Duodenal mucosa (tissue), 2 donors: ENCODE results near the gene ZNF219.

Experiments used
- H3K27ac ChIP-seq: one replicate; pipeline ENCODE4 v1.7.0; 2013; ENCODE audit warnings: low read depth, low read length
- H3K27me3 ChIP-seq, 2 donors: one replicate each; pipeline ENCODE4 v1.7.0; 2013; ENCODE audit warnings: low read length in 2 of 2, control low read depth in 1 of 2; ENCODE audit not compliant: insufficient read depth in 2 of 2, control insufficient read depth in 1 of 2
- H3K36me3 ChIP-seq, 2 donors: one replicate each; pipeline ENCODE4 v1.7.0; 2013; ENCODE audit warnings: low read length in 2 of 2, control low read depth in 1 of 2; ENCODE audit not compliant: insufficient read depth in 2 of 2, control insufficient read depth in 1 of 2
- H3K4me1 ChIP-seq, 2 donors: one replicate each; pipeline ENCODE4 v1.7.0; 2013; ENCODE audit warnings: low read length in 2 of 2, control low read depth in 1 of 2; ENCODE audit not compliant: insufficient read depth in 2 of 2, control insufficient read depth in 1 of 2
- H3K4me3 ChIP-seq, 2 donors: one replicate each; pipeline ENCODE4 v1.7.0; 2013; ENCODE audit warnings: low read length in 2 of 2, low read depth in 1 of 2
- H3K9ac ChIP-seq, 2 donors: one replicate each; pipeline ENCODE4 v1.7.0; 2013; ENCODE audit warnings: low read length in 2 of 2, low read depth in 1 of 2
- H3K9me3 ChIP-seq, 2 donors: one replicate each; pipeline ENCODE4 v1.7.0; 2013; ENCODE audit warnings: low read length in 2 of 2, control low read depth in 1 of 2; ENCODE audit not compliant: control insufficient read depth in 1 of 2

Gene ZNF219

DNA sequence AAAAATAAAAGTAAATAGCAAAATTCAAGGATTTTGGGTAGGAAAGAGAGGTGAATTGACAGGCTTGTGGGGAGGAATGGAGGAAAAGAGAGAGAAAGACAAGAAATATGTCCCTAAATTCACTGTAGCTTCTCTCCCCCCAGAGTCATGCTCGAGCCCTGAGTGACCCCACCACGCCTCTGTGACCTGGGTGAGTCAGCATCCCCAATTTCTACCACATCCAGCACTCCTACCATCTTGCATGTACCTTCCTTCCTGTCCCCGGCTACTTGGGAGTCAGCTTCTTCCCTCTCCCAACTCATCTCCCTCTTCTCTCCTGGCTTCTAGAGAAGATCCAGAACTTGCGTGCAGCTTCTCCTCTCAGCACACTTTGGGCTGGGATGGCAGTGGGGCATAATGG is 9.8 kb downstream of the ZNF219 start:
- no peak overlapping the region for H3K9ac ChIP-seq
- peaks cover 6 to 49% of the 10 kb centered on the region in 2 donors for H3K36me3 ChIP-seq

DNA sequence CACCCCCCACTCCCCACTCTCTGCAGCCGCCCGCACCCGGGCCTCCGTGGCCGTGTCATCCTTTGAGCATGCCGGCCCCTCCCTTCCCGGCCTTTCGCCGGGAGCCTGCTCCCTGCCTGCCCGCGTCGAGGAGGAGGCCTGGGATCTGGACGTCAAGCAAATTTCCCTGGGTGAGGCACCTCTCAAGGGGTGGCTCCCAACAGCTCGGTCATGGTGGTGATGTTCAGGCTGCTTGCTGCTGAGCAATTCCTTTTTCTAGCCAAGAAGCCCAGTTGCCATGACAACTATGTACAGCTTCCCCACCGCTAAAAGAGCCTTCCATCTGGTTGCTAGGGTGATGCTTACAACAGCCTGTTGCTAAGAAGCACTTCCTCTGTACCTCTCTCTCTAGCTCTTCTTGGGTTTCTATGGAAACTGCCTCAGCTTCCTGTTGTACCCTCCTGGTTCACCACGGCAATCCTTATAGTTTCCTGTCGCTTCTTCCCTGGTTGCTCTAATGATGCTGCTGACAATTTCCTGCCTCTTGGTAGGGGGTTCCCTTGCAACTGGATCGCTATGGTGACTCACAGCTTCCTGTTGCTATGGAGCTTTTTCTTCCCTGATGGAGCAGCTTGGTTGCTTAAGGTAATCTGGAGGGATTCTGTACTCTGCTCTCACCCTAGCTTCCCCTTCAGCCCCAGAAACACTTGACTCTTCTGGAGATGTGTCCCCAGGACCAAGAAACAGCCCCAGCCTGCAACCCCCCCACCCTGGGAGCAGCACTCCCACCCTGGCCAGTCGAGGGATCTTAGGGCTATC is 11.0 kb downstream of the ZNF219 start:
- Histone ChIP-seq H3K4me1 (peaks cover 13 to 16% of the 10 kb centered on the region in 2 donors), H3K36me3 (peaks cover 11 to 54% of the 10 kb centered on the region in 2 donors), H3K9me3 (no peaks in the 10 kb centered on the region), H3K9ac (no peak overlapping the region), H3K27me3 (no peaks in the 10 kb centered on the region), H3K4me3 (no peak overlapping the region), H3K27ac (no peak overlapping the region)

More for the DNA sequence above, 9.8 kb downstream of the ZNF219 start:
- Histone ChIP-seq H3K27ac (no peak overlapping the region), H3K4me3 (no peak overlapping the region), H3K9me3 (no peaks in the 10 kb centered on the region), H3K4me1 (peaks cover 16 to 19% of the 10 kb centered on the region in 2 donors), H3K27me3 (no peaks in the 10 kb centered on the region)

DNA sequence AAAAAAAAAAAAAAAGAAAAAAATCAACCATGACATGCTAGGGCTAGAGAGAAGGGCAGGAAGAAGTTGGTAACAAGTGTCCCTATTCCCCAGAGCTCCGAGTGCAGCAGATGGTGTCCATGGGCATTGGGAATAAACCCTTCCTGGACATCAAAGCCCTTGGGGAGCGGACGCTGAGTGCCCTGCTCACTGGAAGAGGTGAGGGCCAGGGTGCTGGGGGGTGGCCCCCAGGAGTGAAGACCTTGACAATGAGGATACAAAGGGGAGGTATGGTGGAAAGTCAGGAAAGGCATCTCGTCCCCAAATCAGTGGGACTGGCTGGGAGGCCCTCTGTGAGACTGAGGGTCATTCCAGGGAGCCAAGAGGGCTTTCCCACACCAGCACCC is 11.6 kb downstream of the ZNF219 start:
- Histone ChIP-seq H3K27me3 (no peaks in the 10 kb centered on the region), H3K4me1 (peaks cover 10 to 16% of the 10 kb centered on the region in 2 donors), H3K4me3 (no peak overlapping the region), H3K27ac (no peak overlapping the region), H3K9ac (no peak overlapping the region), H3K36me3 (peaks cover 14 to 60% of the 10 kb centered on the region in 2 donors), H3K9me3 (no peaks in the 10 kb centered on the region)

DNA sequence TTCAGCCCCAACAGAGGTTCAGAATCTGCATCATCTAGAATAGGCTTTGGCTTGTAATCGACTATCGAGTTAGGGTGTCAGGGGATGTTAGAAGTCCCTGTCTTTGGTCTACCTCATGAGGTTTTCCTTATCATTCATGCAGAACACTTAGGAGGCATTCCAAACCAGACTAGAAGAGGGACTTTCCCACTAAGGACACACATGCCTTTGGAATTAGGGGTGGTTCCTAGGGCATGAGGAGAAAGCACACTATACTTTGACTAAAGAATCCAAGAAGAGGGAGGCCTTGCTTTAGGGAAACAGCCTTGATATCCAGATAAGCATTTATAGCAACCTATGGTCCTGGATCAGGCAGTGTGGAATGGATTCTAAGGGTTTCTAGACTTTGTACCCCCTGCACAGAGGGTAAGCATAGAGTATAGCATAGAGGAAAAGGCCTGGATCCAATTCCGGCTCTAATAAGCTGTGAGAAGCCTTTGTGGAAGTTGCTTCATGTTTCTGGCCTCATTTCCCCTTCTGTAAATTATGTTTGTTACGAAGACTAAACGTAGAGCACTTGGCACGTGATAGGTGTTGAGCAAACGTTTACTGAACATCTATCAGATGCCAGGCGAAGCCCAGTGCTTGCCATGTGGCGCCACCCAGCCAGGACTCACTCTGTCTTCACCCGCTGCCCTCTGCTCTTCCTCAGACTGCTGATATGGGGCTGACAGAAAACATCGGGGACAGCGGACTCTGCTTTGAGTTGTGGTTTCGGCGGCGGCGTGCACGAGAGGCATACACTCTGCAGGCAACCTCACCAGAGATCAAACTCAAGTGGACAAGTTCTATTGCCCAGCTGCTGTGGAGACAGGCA is 13.2 kb downstream of the ZNF219 start:
- Histone ChIP-seq H3K27ac (no peak overlapping the region), H3K36me3 (peaks cover 18 to 68% of the 10 kb centered on the region in 2 donors), H3K9ac (peak overlapping the region in 1 of 2 donors; percentile 13), H3K4me3 (no peak overlapping the region), H3K9me3 (no peaks in the 10 kb centered on the region), H3K4me1 (peaks cover 10 to 16% of the 10 kb centered on the region in 2 donors), H3K27me3 (no peaks in the 10 kb centered on the region)

DNA sequence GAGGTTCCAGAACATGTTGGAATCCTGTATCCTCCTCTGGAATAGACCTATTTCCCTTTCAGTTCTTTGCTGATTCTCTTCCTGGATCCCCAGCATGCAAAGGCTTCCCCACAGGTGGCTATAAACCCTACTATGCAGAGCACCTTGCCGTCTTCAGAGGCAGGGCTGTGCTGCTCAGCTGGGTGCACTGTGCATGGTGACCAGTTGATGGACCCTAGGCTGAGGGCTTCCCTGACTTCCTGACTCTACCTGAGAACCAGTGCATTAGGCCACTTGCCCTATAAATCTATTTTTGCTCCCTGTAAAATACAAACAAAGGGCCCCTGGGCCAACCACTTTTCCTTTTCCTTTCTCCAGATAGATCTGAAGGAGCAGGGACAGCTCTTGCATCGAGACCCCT is 14.1 kb downstream of the ZNF219 start:
- Histone ChIP-seq H3K9ac (no peak overlapping the region), H3K4me3 (no peak overlapping the region), H3K36me3 (peaks cover 18 to 71% of the 10 kb centered on the region in 2 donors), H3K9me3 (no peaks in the 10 kb centered on the region), H3K27ac (no peak overlapping the region), H3K4me1 (peaks cover 10 to 16% of the 10 kb centered on the region in 2 donors), H3K27me3 (no peaks in the 10 kb centered on the region)

DNA sequence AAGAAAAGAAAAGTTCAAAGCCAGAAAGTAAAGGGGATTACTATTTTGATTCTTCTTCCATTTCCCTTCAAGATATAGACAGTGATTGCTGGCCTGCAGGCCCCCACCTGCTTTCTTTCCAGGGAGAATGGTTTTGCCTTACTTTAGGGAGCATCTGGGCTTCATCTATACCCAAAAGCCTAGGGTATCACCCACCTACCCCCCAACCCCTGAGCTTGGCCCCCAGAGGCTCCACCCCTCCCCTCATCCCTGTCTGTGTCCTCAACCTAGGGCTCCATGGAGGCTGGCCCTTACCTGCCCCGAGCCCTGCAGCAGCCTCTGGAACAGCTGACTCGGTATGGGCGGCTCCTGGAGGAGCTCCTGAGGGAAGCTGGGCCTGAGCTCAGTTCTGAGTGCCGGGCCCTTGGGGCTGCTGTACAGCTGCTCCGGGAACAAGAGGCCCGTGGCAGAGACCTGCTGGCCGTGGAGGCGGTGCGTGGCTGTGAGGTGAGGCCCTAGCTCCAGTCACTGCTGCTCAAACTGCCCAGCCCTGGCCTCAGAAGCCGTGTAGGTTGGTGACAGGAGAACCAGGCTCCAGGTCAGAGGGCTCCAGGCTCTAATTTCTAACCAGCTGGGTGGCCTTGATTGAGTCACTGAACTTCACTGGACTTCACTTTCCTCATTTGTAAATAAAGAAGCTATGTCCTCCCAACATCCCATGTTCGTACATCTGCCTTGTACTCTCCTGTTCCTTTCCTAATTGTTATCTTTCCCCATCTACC is 14.7 kb downstream of the ZNF219 start:
- Histone ChIP-seq H3K27ac (no peak overlapping the region), H3K27me3 (no peaks in the 10 kb centered on the region), H3K4me3 (no peak overlapping the region)

DNA sequence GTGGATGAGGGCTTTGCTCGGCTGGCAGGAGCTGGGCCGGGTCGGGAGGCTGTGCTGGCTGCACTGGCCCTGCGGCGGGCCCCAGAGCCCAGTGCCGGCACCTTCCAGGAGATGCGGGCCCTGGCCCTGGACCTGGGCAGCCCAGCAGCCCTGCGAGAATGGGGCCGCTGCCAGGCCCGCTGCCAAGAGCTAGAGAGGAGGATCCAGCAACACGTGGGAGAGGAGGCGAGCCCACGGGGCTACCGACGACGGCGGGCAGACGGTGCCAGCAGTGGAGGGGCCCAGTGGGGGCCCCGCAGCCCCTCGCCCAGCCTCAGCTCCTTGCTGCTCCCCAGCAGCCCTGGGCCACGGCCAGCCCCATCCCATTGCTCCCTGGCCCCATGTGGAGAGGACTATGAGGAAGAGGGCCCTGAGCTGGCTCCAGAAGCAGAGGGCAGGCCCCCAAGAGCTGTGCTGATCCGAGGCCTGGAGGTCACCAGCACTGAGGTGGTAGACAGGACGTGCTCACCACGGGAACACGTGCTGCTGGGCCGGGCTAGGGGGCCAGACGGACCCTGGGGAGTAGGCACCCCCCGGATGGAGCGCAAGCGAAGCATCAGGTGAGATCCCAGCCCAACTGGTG is 16.8 kb downstream of the ZNF219 start:
- H3K4me1 ChIP-seq, result peaks cover 10 to 16% of the 10 kb centered on the region in 2 donors
- no peaks in the 10 kb centered on the region for H3K9me3 ChIP-seq
- no peak overlapping the region for H3K9ac ChIP-seq
- no peak overlapping the region for H3K27ac ChIP-seq
- no peak overlapping the region for H3K4me3 ChIP-seq
- peaks cover 30 to 84% of the 10 kb centered on the region in 2 donors for H3K36me3 ChIP-seq
- H3K27me3 ChIP-seq, result no peaks in the 10 kb centered on the region

More for the DNA sequence above, 14.7 kb downstream of the ZNF219 start:
- peaks cover 10 to 16% of the 10 kb centered on the region in 2 donors for H3K4me1 ChIP-seq
- H3K9me3 ChIP-seq, result no peaks in the 10 kb centered on the region
- H3K36me3 ChIP-seq, result peaks cover 19 to 71% of the 10 kb centered on the region in 2 donors
- H3K9ac ChIP-seq, result no peak overlapping the region

DNA sequence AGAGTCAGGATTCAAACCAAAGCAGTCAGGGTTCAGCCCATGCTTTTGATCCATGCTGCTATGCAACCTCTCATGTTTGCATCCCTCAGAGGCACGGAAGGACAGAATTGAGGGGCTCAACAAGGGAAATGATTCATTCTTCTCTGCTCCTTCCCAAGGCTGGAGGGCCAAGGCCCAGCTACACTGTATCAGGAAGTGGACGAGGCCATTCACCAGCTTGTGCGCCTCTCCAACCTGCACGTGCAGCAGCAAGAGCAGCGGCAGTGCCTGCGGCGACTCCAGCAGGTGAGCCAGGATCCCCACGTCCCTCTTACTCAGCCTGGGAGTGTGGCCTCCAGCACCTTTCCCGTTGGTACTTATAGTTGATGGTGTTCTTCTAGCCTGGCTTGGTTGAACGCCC is 19.7 kb downstream of the ZNF219 start:
- H3K36me3 ChIP-seq, result peaks cover 38 to 78% of the 10 kb centered on the region in 2 donors
- no peak overlapping the region for H3K4me3 ChIP-seq
- no peak overlapping the region for H3K9ac ChIP-seq
- H3K4me1 ChIP-seq, result no peaks in the 10 kb centered on the region
- H3K27ac ChIP-seq, result no peak overlapping the region
- no peaks in the 10 kb centered on the region for H3K27me3 ChIP-seq
- H3K9me3 ChIP-seq, result no peaks in the 10 kb centered on the region

DNA sequence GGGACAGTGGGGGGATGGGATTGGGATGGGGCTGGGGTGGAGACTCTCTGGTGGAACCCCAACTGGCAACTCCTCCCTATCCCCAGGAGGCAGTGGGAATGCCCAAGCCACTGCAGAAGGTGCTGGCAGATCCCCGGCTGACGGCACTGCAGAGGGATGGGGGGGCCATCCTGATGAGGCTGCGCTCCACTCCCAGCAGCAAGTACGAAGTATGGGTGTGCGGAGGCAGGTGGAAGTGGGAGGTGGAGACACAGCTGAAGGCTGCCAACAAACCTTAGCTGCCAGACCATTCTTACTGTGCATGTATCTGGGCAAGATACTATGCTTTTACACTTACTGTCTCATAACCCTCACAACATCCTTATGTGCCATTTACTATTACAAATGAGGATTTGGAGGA is 20.2 kb downstream of the ZNF219 start:
- H3K4me1 ChIP-seq, result peaks cover 0 to under 1% of the 10 kb centered on the region in 2 donors
- no peak overlapping the region for H3K9ac ChIP-seq
- no peaks in the 10 kb centered on the region for H3K9me3 ChIP-seq
- no peaks in the 10 kb centered on the region for H3K27me3 ChIP-seq
- H3K27ac ChIP-seq, result no peak overlapping the region
- H3K36me3 ChIP-seq, result peaks cover 38 to 78% of the 10 kb centered on the region in 2 donors
- H3K4me3 ChIP-seq, result no peak overlapping the region
